ENCODE measurements around the gene GRK2.
"Not testable (repeated sequence)": the region's sequence is repeated elsewhere in the genome, so short reads cannot be mapped to it uniquely, and the experiment has no call there.

Gene GRK2

DNA sequence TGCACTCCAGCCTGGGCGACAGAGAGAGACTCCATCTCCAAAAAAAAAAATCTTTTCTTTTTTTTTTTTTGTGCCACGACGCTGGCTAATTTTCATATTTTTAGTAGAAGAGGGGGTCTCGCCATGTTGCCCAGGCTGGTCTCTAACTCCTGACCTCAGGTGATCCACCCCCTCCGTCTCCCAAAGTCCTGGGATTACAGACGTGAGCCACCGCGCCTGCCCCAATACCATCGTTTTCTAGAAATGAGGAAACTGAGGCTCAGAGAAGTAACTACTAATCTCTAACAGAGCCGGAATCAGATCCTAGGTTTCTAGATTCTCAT is 50.6 kb downstream of the GRK2 start:
- no peak for DNase-seq

- DNase-seq = peak; percentile 93
Observed at GRCh38 chr11:67317205-67317887, 51.1 kb downstream of the GRK2 start.

- no peak for DNase-seq
Observed at GRCh38 chr11:67317888-67318555, 51.7 kb downstream of the GRK2 start.

DNA sequence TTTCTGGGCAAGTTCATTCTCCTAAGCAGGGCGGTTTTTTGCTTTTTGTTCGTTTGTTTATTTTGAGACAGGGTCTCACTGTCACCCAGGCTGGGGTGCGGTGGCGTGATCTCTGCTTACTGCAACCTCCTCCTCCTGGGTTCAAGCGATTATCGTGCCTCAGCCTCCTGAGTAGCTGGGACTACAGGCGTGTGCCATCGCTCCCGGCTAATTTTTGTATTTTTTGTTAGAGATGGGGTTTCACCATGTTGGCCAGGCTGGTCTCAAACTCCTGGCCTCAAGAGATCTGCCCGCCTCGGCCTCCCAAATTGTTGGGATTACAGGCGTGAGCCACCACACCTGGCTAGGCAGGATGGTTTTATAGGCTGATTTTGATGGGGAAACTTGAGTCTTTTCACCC is 52.6 kb downstream of the GRK2 start:
- not testable (repeated sequence) for DNase-seq

GRCh38 chr11:67320011-67320410 is 53.7 kb downstream of the GRK2 start:
- no peak for DNase-seq

- DNase-seq = no peak
Observed at GRCh38 chr11:67320691-67321090, 54.4 kb downstream of the GRK2 start.

- no peak for DNase-seq
Observed at GRCh38 chr11:67321313-67321871, 55.1 kb downstream of the GRK2 start.

DNA sequence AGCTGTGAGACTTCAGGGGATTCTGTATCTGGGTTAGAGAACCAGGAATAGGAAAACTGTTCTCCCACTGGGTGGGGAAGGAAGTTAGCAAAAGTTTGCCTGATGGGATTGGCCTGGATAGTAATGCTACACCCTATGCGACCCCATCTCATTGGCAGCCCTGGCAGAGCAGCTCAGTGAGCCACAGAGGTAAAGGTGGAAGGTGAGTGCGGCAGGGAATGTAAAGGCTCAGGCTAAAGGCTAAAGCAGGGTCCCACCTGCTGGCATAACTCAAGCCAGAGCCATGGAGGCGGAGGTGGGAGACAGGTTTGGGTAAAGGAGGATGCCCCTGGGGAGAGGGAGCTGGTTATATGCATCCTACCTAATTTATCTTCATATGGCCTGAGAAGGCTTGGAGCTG is 55.8 kb downstream of the GRK2 start:
- no peak for DNase-seq

DNA sequence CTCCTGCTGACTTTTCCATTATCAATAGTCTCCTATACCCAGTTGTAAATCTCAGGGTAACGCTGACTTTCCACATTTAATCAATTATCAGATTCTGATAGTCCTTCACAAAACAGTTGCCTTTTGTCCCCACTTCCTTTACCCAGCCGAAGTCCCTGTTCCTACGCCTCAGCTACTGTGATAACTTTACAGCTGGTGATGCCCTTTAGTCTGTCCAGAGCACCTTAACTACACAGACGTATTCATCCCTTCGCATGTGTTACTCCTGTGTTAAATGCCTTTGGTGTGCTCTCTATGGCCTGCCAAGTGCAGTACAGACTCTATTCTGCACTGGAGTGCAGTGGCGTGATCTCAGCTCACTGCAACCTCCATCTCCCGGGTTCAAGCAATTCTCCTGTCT is 57.3 kb downstream of the GRK2 start:
- DNase-seq = no peak

GRCh38 chr11:67332081-67332691 is 65.9 kb downstream of the GRK2 start:
- DNase-seq = no peak
